Colonic mucosa (tissue), 4 donors: ENCODE data around the gene EMP2. TPM values are rescaled to one million over a fixed set of nuclear protein-coding genes. Genes with fewer than 3 reads are reported as not detected.

ENCODE experiments used
- DNase-seq: peaks from one replicate; pipeline ENCODE4 v3.0.0-alpha.2; 2020
- H3K27ac ChIP-seq: fragments of 200-600 bp; one replicate; pipeline ENCODE4 v1.8.0; 2021
- H3K27me3 ChIP-seq: fragments of 200-600 bp; one replicate; pipeline ENCODE4 v1.8.0; 2021
- H3K36me3 ChIP-seq: fragments of 200-600 bp; one replicate; pipeline ENCODE4 v1.8.0; 2021
- H3K4me1 ChIP-seq: fragments of 200-600 bp; one replicate; pipeline ENCODE4 v1.8.0; 2021; ENCODE audit warnings: mild to moderate bottlenecking
- H3K4me3 ChIP-seq: fragments of 200-600 bp; one replicate; pipeline ENCODE4 v1.8.0; 2021
- H3K9ac ChIP-seq, 2 donors: one replicate each; pipeline ENCODE4 v1.7.0; 2013; ENCODE audit warnings: control low read depth in 2 of 2, low read depth in 2 of 2, low read length in 2 of 2
- H3K9me3 ChIP-seq: fragments of 200-600 bp; one replicate; pipeline ENCODE4 v1.8.0; 2021
- CTCF ChIP-seq: fragments of 200-600 bp; IDR thresholded peaks from one replicate; pipeline ENCODE4 v1.8.0; 2022; ENCODE audit warnings: antibody characterized with exemption, mild to moderate bottlenecking
- intact Hi-C: fragments of 100-400 bp; cut with DNase I; formaldehyde crosslinking; loops from one replicate; pipeline ENCODE4 v1.14.1; 2022
- total RNA-seq, 2 donors: library from RNA; stranded (reverse); fragmentation: NEBNext Ultra II Directional in 1 of 2; extraction: Animal tissue kit (Norgen Biotek cat#: 25700) in 1 of 2; gene quantifications; one replicate each; pipeline ENCODE4 v1.2.1, GENCODE V29; 2021
- donor health status: healthy.
- donor health status: DM: no; HTN: no; CAD: no.
- donor health status: DM: no; HTN: no; CAD: no.

Gene EMP2
- total RNA-seq, 2 donors from 2014 or later: 113 to 133 TPM

GRCh38 chr16:10548404-10548803 lies 32.0 kb downstream of the EMP2 start:
- Histone ChIP-seq H3K9ac (no peak overlapping the region), H3K4me1 (no peaks in the 10 kb centered on the region), H3K9me3 (no peaks in the 10 kb centered on the region), H3K36me3 (peaks cover 12% of the 10 kb centered on the region), H3K27ac (no peak overlapping the region), H3K27me3 (no peaks in the 10 kb centered on the region), H3K4me3 (no peak overlapping the region)
- intact Hi-C loops: no loop called here
- no peak for TF ChIP-seq CTCF
- DNase-seq: no peak

- TF ChIP-seq CTCF: no peak
- no peak overlapping the region for H3K4me3 ChIP-seq
- no peaks in the 10 kb centered on the region for H3K9me3 ChIP-seq
- H3K27me3 ChIP-seq: no peaks in the 10 kb centered on the region
- H3K27ac ChIP-seq: no peak overlapping the region
- no peak overlapping the region for H3K9ac ChIP-seq
- H3K4me1 ChIP-seq: no peaks in the 10 kb centered on the region
- H3K36me3 ChIP-seq: peaks cover 12% of the 10 kb centered on the region
- intact Hi-C loops: no loop called here
- DNase-seq: no peak
Measured at GRCh38 chr16:10547708-10548107, 32.7 kb downstream of the EMP2 start.

- no peaks in the 10 kb centered on the region for H3K27me3 ChIP-seq
- no peak overlapping the region for H3K27ac ChIP-seq
- H3K4me3 ChIP-seq: no peak overlapping the region
- intact Hi-C loops: no loop called here
- TF ChIP-seq CTCF: no peak
- no peak overlapping the region for H3K9ac ChIP-seq
- H3K36me3 ChIP-seq: peaks cover 12% of the 10 kb centered on the region
- no peaks in the 10 kb centered on the region for H3K4me1 ChIP-seq
- no peaks in the 10 kb centered on the region for H3K9me3 ChIP-seq
- no peak for DNase-seq
Measured at GRCh38 chr16:10543231-10543977, 37.0 kb downstream of the EMP2 start.

- Histone ChIP-seq H3K4me1 (no peaks in the 10 kb centered on the region), H3K9me3 (no peaks in the 10 kb centered on the region), H3K4me3 (no peak overlapping the region), H3K9ac (no peak overlapping the region), H3K27ac (no peak overlapping the region), H3K36me3 (peaks cover 6% of the 10 kb centered on the region), H3K27me3 (no peaks in the 10 kb centered on the region)
- TF ChIP-seq CTCF: no peak
- intact Hi-C loops: no loop called here
- no peak for DNase-seq
Measured at GRCh38 chr16:10541366-10541765, 39.0 kb downstream of the EMP2 start.

GRCh38 chr16:10539793-10540192 lies 40.6 kb downstream of the EMP2 start:
- H3K9ac ChIP-seq: no peak overlapping the region
- H3K4me1 ChIP-seq: no peaks in the 10 kb centered on the region
- no peak overlapping the region for H3K27ac ChIP-seq
- DNase-seq: no peak
- no peaks in the 10 kb centered on the region for H3K27me3 ChIP-seq
- no peak for TF ChIP-seq CTCF
- H3K9me3 ChIP-seq: no peaks in the 10 kb centered on the region
- intact Hi-C loops: no loop called here
- no peaks in the 10 kb centered on the region for H3K36me3 ChIP-seq
- H3K4me3 ChIP-seq: no peak overlapping the region
